DMS 273 (cell line): ENCODE measurements around the gene PKD2L1.
"Not testable (repeated sequence)": the region's sequence is repeated elsewhere in the genome, so short reads cannot be mapped to it uniquely, and the experiment has no call there.

ENCODE experiments used
- DNase-seq: peaks from one replicate; lab custom pipeline; 2025; ENCODE audit not compliant: unreplicated experiment; lab: John Stamatoyannopoulos, UW

Gene PKD2L1

GRCh38 chr10:100287756-100288155 lies 42.3 kb downstream of the PKD2L1 start:
- no peak for DNase-seq

GRCh38 chr10:100286051-100287033 lies 43.7 kb downstream of the PKD2L1 start, which contains the start of gene BLOC1S2:
Gene BLOC1S2 (minus strand): TSS chr10:100286680. CDS start chr10:100286659, 21 bp downstream.
- peak; percentile 89 for DNase-seq

DNA sequence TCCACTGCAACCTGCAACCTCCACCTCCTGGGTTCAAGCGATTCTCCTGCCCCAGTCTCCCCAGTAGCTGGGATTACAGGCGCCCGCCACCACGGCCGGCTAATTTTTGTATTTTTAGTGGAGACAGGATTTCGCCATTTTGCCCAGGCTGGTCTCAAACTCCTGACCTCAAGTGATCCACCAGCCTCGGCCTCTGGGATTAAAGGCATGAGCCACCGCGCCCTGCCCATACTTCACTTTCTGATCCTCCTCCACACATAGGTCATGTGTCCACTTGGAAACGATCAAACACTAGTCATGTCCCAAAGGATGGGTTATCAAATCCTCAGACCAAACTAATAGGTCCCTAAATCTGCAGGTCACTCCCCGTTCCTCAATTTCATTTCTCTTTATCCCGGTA lies 44.7 kb downstream of the PKD2L1 start:
- DNase-seq, result not testable (repeated sequence)

DNA sequence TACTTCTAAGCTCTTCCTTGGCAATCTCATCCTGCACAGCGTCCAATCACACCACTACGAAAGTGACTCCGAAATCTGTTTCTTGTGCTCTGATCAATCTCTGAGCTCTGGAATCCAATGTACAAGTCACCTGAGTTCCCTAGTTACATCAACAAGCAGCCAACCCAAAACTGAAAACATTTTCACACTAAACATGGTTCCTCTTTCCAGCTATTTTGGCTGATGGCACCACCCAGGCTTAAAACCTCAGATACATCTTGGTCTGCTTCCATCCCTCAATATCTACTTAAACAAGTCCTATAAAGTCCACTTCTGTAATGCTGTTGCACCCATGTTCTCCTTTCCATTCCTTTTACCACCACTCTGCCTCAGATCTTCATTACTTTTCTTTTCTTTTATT lies 47.1 kb downstream of the PKD2L1 start:
- DNase-seq, result no peak

GRCh38 chr10:100276971-100277370 lies 53.1 kb downstream of the PKD2L1 start:
- not testable (repeated sequence) for DNase-seq

GRCh38 chr10:100267239-100268104 lies 62.6 kb downstream of the PKD2L1 start, which contains the start of gene CWF19L1:
Gene CWF19L1 (minus strand): TSS chr10:100267638. CDS start chr10:100267593, 45 bp downstream.
- peak; percentile 90 for DNase-seq

GRCh38 chr10:100265821-100266485 lies 64.1 kb downstream of the PKD2L1 start:
- DNase-seq, result no peak

DNA sequence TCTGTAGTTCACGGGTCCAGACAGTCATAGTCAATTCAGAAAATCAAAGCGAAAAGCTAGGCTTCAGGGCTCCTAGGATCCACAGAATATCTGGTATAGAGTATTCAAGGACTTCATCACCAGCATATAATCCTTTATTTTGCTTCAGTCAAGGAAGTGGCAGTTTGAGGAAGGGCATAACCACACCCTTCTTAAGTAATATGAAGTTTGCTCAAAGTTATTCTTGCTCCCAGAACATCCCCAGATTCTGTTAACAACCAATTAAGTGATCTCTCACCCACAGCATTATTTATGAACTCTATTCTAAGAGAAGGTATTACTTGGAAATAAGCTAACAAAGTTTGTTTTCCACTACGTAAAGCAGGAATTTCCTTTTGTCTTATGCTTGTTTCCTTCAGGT lies 75.8 kb downstream of the PKD2L1 start:
- DNase-seq, result no peak

GRCh38 chr10:100253041-100253440 lies 77.0 kb downstream of the PKD2L1 start:
- no peak for DNase-seq

DNA sequence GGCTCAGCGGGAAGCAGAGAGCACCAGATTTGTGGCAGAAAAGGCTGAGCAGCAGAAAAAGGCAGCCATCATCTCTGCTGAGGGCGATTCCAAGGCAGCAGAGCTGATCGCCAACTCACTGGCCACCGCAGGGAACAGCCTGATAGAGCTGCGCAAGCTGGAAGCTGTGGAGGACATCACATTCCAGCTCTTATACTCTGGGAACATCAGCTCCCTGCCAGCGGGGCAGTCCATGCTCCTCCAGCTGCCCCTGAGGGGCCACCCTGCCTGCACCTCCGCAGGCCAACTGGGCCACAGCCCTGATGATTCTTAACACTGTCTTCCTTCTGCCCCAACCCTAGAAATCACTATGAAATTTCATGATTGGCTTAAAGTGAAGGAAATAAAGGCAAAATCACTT lies 81.2 kb downstream of the PKD2L1 start:
- no peak for DNase-seq

DNA sequence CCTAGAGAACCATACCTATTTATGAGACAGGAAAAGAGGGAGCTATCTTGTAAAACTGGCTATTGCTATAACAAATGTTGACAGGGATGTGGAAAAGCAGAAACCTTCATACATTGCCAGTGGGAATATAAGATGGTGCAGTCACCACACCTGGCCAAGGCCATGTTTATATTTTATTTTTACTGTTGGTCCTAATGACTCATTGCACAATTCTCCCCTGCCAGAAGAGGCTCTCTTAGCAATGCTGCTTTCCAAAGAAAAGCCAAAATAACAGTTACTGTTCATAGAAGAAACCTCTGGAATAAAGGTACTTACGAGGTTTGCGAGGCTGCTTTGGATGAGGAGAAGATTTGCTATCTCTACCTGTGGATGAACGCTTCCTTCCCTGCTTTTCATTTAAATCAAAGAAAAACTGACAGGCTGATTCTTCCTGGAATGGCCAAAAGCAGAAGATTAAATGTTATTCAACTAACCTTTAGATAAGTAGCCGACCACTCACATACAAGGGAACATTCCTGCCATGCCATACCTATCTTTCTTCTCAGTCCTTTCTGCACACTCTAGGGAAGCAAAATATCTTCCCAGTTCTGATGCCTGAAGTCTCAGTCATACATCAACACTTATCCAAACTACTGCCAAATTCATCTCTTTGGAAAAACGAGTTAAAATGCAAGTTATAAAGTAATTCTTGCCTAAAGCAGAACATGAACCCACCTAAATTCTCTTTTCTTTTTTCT lies 84.4 kb downstream of the PKD2L1 start:
- no peak for DNase-seq

GRCh38 chr10:100239851-100240250 lies 90.2 kb downstream of the PKD2L1 start:
- no peak for DNase-seq

GRCh38 chr10:100238429-100238828 lies 91.6 kb downstream of the PKD2L1 start:
- no peak for DNase-seq
